GM18909 (cell line): ENCODE measurements around the gene RAB43.

Experiments
- ATAC-seq: cut with Tn5 transposase; IDR thresholded peaks from one replicate; pipeline ENCODE4 v1.9.1; 2021; ENCODE audit warnings: mild to moderate bottlenecking; ENCODE audit not compliant: unreplicated experiment, poor library complexity

Gene RAB43

DNA sequence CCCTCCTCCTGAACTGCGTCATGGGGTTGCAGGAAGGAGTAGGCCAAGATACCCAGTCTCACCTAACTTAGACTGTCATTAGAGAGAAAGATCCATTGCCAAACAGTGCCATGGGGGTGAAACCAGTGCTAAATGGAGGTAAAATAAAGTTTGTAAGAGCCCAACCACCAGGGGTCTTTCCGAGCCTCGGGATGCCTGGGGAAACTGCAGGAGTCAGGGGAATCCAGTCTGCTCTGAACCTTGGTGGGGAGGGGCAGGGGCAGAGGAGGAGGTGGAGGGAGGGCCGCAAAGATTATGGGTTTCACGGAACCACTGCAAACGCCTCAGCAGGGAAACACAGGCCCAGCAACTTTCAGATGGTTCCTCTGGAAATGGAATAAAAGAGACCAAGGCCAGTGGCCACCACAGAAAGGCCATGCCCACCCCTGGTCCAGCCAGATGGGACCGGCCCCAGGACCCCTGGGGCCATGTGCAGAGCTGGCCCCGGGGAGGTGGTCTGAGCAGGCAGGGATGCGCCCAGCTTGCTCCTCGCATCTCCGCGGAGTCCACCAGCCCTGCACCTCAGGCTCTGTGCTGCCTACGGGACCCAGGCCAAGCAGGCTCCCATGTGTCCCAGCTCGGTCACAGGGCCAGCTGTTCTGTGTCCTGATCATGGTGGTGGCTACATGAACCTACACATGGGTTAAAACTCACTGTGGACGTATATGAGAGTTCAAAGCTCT lies 80.9 kb downstream of the RAB43 start:
- ATAC-seq: no peak

DNA sequence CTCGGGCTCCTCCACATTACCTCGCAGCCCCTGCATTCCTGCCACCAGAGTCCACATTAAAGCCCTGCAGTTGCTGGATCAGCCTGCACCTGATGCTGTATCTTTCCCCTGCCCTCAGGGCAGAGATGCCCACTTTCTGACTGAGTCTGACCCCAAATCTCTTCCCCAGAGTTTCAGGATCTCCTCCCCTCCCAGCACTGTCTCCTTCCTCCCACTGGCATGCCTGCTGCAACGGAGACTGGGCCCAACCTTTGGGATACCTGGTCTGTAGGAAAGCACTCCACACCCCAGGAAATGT lies 81.6 kb downstream of the RAB43 start:
- no peak for ATAC-seq

DNA sequence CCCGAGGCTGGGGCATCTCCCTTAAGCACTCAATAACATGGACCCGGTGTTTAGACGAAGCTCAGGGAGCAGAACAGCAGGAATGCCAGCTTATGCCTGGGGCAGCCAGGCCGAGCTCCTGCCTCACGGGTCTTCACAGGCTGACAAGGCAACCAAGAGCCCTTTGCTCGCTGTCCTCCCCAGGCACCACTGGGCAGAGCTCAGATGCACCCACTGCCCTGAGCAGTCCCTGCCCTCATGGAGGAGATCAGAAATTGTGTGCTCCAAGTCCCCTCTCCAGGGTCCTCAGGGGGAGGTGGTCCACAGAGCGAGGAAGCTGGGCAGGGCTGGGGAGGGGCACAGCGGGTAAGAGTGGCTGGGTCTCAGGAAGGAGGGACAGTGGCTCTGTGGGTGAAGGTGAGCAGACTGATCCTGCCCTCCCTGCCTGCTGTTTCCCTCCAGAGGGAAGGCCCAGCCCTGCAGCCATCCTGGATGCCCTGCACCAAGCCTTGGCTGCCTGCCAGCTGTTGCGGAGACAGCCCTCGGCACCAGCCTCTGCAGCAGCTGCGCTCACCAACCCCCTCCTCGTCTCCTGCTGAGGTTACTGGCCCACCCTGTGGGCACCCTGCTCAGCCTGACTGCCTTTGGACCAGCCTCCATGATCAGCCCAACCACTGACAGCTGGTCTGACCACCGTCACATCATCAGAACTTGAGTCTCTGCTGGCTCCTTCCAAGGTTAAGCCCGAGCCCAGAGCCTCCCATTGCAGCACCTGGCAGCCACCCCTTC lies 82.1 kb downstream of the RAB43 start:
- no peak for ATAC-seq

DNA sequence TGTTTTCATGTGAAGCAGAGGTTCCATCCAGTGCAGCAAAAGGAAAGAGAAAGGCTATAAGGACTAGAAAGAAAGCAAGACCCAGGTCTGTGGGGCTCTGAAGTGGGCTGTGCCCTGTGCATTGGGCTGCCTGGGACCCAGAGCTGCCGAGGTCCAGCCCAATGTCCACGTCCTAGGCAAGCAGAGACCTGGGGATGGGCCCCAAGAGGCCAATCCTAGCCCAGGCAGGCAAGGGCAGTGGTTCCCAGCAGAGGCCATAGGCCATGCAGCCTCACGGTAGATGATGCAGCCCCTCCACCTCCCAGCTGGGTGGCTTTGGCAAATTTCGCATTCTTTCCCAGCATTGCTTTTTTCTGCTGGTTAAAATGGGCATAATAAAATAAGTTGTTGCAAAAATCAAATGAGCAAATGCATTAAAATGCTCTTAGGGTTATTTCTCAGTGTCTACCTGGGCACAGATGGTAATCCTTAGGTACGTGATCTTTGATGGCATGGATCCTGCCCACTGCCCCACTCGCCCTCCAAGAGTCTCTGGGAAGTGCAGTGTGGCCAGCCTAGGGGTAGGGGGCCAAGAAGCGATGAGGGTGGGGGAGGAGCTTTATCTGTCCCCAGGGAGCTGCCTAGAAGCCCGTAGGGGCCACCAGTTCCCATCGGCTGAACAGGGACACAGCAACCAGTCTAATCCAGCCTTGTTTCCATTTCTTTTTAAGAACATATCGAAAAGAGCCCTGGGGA lies 83.3 kb downstream of the RAB43 start:
- ATAC-seq: no peak
